GM12891 (cell line): ENCODE results near the gene ALG11.
"Not testable (repeated sequence)": the region's sequence is repeated elsewhere in the genome, so short reads cannot be mapped to it uniquely, and the experiment has no call there.

Experiments
- DNase-seq: peaks from one replicate; pipeline ENCODE4 v3.0.0; 2011; ENCODE audit warnings: low spot score; ENCODE audit not compliant: insufficient read length
- FAIRE-seq: peaks from 2 replicates; lab custom pipeline; 2011; peaks lifted over from hg19 to GRCh38; lab: Jason Lieb, UNC
- PAX5 ChIP-seq: IDR thresholded peaks from 2 replicates; pipeline ENCODE4 v1.6.1; 2011; ENCODE audit warnings: low read length, moderate library complexity, mild to moderate bottlenecking; ENCODE audit not compliant: insufficient read depth, severe bottlenecking
- POLR2A ChIP-seq: IDR thresholded peaks from 2 replicates; pipeline ENCODE4 v1.6.1; 2011; ENCODE audit warnings: low read depth, low read length, control low read depth
- POLR2AphosphoS5 ChIP-seq: IDR thresholded peaks from 2 replicates; pipeline ENCODE4 v1.6.1; 2011; ENCODE audit warnings: low read depth, low read length, control low read depth
- POU2F2 ChIP-seq: IDR thresholded peaks from 2 replicates; pipeline ENCODE4 v1.6.1; 2011; ENCODE audit warnings: low read depth, mild to moderate bottlenecking, control low read depth, low read length, moderate library complexity
- SPI1 ChIP-seq: IDR thresholded peaks from 2 replicates; pipeline ENCODE4 v1.6.1; 2011; ENCODE audit warnings: low read depth, low read length, control low read depth
- TAF1 ChIP-seq: IDR thresholded peaks from 2 replicates; pipeline ENCODE4 v1.6.1; 2011; ENCODE audit warnings: low read depth, low read length, control low read depth

Gene ALG11

DNA sequence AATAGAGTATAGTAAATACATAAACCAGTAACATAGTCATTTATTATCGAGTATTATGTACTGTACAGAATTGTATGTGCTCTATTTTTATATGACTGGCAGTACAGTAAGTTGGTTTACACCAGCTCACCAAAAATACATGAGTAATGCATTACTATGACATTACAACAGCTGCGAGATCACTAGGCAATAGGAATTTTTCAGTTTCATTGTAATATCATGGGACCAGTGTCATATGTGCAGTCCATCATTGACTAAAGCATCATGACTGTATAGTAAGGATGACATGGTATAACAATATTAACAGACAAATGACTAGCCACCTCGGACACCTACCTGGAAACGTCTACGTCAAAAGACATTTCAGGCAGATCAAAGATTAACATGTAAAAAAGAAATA is 34.6 kb upstream of the ALG11 start:
- no peak for TF ChIP-seq POLR2A
- DNase-seq (no peak), FAIRE-seq (no peak)

DNA sequence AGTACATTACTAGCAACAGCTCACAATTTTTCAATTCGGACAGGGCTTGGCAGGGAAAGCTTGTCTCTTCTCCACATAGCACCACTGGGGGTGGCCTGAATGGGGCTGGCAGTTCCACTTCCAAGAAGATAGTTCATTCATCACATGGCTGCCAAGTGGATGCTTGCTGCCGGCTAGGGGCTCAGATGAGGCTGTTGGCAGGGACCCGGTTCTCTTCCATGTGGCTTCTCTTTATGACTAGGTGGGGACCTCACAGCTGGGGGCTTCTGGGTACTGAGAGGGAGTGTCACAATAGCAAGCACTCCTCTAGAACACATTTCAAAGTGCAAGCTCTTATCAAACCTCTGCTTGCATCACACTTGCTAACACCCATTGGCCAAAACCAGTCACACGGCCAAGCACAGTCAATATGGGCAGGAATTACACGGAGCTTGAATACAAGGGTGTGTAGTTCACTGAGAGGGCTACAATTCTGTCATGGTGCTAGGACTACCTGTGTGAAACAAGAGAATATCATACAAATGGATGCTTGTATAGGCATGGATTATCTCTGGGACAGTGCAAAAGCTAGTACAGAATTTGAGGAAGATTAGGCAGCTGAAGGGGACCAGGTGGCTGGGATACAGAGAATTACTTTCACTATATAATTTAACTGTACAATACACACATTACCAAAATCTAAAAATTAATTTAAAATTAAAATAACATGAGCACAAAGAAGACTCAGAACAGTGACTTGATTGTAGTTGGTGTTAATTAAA is 33.2 kb upstream of the ALG11 start:
- DNase-seq (no peak), FAIRE-seq (no peak)
- TF ChIP-seq PAX5 = no peak
- no peak for TF ChIP-seq POLR2AphosphoS5
- no peak for TF ChIP-seq POU2F2
- TF ChIP-seq SPI1 = no peak
- TF ChIP-seq TAF1 = no peak
- no peak for TF ChIP-seq POLR2A

DNA sequence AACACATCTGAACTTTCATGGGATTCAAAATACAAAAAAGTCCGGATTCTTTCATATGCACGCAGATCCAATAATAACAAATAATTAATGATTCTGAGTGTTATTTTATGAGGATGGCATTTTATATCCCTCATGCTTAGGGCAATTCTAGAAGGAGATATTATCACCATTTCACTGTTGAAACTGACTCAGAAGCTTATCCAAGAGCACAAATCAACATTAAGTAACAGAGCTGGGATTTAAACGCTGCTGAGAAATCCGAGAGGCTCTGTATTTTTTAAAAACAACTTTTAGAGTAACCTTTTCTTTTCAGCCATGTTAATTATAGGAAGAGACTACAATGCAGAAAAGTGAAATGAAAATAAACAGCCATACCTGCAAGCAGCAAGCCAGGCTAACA is 31.3 kb upstream of the ALG11 start:
- DNase-seq (no peak), FAIRE-seq (no peak)
- TF ChIP-seq TAF1 (no peak), POU2F2 (no peak), POLR2A (no peak), POLR2AphosphoS5 (no peak), PAX5 (no peak)

DNA sequence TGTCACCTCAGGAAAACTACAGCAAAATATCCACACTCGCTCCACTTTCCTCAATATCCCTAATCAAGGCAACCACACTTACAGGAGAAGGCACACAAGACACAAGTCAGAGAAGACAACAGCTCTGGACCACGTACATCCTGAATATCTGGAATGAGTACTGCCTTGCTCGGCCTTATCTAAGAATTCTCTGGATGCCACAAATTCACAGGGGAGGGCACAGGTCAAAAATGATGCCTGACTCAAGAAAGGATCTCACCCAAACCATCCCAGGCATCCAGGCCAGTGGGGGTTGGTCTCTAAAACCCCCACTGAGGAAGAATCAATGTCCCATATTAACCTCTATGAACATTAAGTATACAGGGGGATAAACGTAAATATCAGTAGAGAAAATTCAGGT is 30.8 kb upstream of the ALG11 start:
- FAIRE-seq (no peak), DNase-seq (no peak)
- no peak for TF ChIP-seq POU2F2
- no peak for TF ChIP-seq PAX5
- TF ChIP-seq SPI1 = no peak
- no peak for TF ChIP-seq POLR2A
- no peak for TF ChIP-seq TAF1
- TF ChIP-seq POLR2AphosphoS5 = no peak

DNA sequence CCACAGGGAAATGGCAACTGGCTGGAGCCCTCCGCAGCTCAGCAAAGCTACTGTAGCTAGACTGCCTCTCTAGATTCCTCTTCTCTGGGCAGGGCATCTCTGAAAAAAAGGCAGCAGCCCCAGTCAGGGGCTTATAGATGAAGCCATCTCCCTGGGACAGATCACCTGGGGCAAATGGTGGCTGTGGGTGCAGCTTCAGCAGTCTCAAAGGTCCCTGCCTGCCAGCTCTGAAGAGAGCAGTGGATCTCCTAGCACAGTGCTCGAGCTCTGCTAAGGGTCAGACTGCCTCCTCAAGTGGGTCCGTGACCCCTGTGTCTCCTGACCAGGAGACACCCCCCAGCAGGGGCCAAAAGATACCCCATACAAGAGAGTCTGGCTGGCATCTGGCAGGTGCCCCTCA is 28.9 kb upstream of the ALG11 start:
- DNase-seq, FAIRE-seq: not testable (repeated sequence)

DNA sequence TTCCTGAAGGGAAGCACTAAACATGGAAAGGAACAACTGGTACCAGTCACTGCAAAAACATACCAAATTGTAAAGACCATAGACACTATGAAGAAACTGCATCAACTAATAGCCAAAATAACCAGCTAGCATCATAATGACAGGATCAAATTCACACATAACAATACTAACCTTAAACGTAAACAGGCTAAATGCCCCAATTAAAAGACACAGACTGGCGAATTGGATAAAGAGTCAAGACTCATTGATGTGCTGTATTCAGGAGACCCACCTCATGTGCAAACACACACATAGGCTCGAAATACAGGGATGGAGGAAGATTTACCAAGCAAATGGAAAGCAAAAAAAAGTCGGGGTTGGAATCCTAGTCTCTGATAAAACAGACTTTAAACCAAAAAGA is 27.3 kb upstream of the ALG11 start:
- DNase-seq, FAIRE-seq: not testable (repeated sequence)

DNA sequence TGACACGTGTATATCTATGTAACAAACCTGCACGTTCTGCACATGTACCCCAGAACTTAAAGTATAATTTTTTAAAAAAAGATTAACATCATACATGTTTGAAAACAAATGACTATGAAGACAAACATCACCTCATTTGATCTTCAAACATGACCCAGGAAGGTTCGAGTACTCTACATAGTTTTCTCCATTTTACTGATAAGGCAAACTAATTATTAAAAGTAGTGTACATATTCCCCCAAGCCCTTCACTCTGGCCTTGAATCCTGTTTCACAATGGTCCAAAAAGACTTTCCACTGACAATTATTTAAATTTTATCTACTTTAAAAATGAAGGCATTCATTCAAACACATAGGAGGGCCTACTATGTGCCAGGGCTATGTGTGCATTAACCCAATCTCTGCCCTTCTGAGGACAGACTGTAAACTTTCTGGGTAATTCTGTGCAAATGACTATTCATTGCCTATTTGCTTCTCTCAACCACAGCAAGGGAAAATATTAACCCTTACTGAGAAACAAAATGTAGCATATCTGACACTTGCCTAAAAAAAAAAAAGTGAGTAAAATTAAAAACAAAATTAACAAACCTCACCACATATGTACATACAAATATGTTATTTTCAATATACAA is 23.1 kb upstream of the ALG11 start:
- TF ChIP-seq POU2F2 (no peak), PAX5 (no peak), POLR2A (no peak), SPI1 (no peak), POLR2AphosphoS5 (no peak), TAF1 (no peak)
- DNase-seq = no peak
- no peak for FAIRE-seq

DNA sequence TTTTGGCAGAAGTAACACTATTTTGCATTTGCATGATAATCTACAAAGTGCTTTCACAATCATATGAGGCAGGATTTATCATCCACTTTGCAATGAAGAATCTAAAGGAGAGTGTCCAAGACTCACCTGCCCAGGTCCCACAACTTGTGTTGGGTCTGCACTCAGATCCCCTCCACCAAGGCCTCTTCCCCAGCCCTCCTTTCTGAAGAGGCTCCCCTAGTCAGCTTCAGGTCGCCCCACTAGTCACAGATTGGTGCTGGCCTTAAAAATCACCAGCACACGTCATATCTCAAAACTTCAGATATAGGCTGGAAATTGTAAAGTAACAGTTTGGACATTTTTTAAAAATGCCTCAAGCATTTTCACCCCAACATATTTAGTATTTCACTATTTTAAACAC is 18.5 kb upstream of the ALG11 start:
- DNase-seq (no peak), FAIRE-seq (no peak)
- no peak for TF ChIP-seq TAF1
- no peak for TF ChIP-seq POLR2A
- TF ChIP-seq POLR2AphosphoS5 = no peak

DNA sequence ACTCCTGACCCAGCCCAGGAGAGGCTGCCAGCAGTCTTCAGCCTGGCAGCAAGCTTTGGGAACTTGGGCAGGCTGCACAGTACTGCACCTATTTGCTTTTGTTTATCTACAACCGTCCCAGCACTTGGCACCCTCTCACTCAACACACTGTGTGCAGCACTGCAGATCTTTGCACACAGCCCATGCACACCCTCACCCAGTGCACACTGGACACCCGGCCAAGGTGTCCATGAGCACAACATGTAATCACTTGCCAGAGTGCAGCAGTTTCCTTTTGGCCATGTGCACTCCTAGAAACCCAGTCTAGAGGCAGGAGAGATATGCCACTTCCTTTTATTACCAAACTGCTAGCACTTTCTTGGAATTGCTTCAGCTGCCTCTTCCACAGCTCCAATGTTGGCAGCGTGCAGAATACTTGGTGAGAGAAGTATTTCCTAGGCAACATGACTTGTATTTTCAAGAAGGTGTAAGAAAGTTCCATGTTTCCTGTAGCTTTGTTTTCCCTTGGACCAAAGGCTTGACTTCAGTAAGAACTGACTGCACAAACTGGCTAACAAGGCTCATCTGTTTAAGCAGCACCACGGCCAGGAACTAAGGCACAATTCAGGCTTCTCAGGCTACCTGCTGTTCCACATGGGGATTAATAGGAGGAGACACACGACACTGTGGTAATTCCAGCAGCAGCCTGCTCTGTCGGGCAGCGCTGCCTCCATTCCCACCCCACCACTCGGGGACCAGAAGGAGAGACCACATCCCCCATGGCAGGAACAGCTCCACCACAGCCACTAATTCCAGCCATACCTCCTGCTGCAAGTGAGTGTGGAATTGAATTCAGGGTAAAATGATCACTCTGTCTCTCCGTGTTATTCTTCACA is 16.3 kb upstream of the ALG11 start:
- no peak for TF ChIP-seq POU2F2
- no peak for TF ChIP-seq TAF1
- no peak for TF ChIP-seq POLR2AphosphoS5
- TF ChIP-seq SPI1 = no peak
- TF ChIP-seq POLR2A = no peak
- TF ChIP-seq PAX5 = no peak
- DNase-seq (no peak), FAIRE-seq (no peak)

DNA sequence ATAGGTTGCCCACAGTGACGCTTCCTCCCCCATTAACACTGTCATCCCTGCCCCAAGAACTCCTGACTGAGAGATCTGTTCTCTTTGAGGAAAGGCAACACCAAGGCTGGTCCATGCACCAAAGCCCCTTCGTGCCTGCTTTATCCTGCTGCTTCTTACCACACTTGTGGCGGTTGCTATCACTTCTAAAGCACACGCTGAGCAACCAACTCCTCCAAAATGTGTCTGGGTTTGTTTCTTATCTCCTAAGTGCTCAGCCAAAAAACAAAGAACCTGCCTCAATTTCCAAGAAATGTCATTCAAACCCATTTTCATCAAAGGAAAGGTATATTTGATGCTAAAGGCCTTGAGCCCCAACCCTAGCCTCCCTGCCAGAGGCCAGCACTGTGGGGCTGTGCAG is 15.6 kb upstream of the ALG11 start:
- no peak for DNase-seq
- FAIRE-seq = no peak
- TF ChIP-seq POU2F2 = no peak
- no peak for TF ChIP-seq SPI1
- no peak for TF ChIP-seq PAX5
- no peak for TF ChIP-seq POLR2AphosphoS5
- no peak for TF ChIP-seq POLR2A
- no peak for TF ChIP-seq TAF1
